HUDEP-2 (cell line): ENCODE data around the gene TTC32.
"Not testable (repeated sequence)": the region's sequence is repeated elsewhere in the genome, so short reads cannot be mapped to it uniquely, and the experiment has no call there.

Experiments
- DNase-seq, 76 experiments: peaks; one replicate each; lab custom pipeline; 2025; ENCODE audit not compliant: unreplicated experiment in 76 of 76; lab: John Stamatoyannopoulos, UW

The TTC32 gene

DNA sequence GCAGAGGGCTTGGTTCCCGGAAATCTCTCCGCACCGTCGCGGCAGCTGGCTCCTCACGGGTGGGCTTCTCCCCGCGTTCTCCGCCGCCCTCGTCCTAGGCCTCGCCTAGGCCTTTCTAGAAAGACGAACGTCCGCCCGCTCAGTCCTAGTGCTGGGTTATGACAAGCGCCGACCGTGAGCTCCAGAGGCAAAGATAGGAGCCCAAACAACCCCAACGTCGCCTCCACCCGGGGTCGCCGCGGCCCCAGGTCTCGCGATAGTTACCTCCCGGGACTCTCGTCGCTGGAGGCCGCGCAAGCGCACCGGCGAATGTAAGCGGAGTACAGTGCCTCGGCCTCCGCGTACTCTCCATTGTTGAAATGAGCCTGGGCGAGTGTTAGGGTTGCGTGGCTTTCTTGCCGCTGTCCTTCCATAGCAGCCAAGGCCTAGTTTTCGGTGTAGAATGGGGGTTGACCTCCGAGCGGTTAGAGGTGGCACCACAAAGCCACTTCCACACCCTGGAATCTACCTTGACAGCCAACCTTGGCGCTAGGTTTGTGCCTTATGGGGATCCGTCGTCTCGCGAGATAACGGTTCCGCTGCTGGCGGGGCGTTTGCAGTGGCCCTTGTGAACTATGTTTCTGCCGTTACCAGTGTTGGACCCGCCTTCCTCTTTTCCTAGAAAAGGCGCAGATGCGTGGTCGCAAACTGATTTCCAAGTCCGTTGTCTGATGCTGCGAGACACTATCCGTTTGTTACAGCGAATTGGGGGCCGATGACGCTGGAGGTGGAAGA is at the start of gene TTC32:
Gene TTC32, minus strand, starts transcription at position 542 of the 774 bp plus-strand sequence. Its CDS starts 129 bp downstream, at position 413.
- DNase-seq = peak; percentile 61 to 98 (median 93)

DNA sequence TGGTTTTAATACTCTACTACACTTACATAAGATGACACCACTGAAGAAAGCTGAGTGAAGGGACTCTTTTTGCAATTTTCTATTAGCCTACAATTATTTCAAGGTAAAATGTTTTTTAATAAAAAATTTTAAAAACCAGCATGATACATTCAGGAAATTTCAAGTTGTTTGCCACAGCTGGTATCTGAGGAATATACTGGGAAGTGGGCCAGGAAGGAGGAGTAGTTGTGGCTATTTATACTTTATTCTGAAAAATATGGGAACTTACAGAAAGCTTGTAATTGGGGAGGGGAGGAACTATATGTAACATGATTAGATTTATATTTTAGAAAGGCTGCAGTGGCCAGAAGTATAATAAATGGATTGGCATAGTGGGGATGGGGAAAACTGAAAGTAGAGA is 47.3 kb upstream of the TTC32 start:
- DNase-seq = no peak

DNA sequence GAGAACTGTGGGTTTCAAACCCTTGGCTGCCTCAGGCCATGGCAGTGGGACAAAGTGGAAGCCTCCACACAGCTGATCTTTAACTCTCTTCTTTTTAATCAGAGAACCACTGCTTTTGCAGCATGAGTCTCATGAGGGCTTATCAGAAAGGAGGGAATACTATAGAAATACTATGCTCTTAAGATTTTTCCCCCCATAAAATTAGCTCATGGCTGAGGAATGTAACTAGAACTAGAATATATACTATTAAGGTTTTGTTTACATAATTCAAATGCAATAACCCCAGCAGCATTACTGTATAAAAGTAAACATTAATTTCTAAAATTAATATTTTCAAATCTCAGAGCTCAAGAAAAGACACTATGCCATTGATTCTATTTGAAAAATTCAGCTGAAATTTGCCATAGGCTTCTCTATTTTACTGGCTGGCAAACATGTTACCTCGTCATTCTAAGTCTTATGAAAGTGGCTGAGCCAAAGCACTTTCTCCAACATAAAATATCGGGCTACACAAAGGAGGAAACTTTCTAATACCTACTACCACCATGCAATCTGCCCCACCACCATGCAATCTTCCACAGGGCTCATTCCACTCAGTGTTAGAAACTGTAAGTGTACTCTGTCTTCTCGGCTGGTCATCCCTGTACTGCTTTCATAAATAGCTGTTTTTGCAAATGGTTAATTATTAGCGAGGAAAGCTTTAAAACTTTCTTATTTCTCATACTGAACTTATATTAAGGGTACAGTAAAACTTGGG is 45.6 kb upstream of the TTC32 start:
- DNase-seq = no peak

DNA sequence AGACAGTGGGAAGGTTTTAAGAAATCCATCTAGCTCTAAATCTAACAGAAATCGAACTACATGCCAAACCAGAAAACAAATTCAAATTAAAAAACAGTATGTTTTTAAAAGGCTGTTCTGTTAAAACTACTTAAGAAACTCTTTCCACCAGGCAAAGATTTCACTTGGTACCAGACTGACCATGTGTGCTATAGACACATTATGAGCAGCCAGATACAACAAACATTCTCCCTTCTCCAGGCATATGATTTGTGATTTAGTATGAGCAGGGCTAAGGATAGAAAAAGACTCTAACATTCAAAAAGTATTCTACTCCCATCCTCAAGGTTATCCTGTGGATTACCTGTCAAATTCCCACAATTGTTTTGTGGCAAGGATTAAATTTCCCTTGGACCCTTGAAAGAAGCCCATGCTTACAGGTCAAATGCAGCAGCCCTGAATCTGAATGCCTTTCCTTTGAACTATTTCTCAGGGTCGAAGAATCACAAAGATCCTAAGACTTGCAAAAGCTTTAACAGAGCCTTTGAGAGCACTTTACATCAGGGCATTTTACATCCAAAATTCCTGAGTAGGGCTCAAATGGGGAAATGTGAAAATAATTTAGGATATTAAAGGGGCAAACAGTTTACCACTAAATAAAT is 42.5 kb upstream of the TTC32 start:
- no peak for DNase-seq

DNA sequence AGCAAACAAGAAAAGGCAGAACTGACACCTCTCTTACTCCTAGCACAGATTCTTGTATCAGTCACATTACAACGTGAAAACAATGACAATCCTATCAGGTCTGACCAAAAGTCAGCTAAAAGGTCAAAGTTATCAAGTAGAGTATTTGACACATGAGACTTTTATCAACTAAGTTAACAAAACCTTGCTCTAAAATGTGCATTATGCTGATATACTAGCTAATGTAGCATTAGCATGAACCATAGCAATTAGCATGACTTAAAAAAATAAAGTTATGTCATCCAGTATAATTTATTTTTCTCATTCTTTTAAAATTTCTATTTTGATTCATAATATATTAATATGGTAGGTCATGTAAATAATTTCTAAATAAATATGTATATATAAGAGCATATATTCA is 41.4 kb upstream of the TTC32 start:
- DNase-seq = peak in 2 of 76 experiments; percentile 4 to 10

DNA sequence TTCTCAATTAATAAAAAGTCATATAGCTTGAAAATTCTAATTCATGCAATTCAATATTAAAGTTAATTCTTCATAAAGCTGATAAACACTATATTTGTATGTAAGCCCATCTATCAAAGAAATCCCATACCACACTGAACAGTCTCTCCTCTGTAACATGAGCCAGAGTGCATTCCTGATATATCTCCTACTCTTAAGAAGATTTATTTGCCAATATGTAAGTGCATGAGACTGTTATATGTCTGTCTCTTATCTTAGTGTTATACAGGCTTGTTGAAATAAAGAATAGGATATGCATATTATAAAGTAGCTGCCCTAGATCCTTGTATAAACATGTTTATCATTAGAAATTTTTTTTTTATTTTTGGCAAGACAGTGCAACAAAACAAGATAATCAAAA is 40.4 kb upstream of the TTC32 start:
- DNase-seq = no peak

DNA sequence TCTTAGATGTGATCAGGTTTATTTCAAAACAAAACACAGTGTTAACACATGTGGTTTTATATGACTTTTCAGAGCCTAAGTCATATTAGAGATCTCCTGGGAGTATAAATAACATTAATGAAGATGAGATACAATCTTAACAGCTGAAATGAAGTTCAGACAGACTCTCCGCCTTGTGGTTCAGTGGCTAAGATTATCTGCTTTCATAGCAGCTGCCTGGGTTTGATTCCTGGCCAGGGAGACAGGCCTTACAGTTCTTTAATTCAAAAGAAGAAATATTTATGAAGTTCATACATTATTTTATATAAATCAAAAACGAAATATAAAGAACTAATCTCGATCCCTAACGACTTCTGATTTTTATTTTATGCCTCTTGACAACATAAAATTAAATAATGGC is 35.2 kb upstream of the TTC32 start:
- peak in 12 of 76 experiments; percentile 0 to 41 (median 6) for DNase-seq

DNA sequence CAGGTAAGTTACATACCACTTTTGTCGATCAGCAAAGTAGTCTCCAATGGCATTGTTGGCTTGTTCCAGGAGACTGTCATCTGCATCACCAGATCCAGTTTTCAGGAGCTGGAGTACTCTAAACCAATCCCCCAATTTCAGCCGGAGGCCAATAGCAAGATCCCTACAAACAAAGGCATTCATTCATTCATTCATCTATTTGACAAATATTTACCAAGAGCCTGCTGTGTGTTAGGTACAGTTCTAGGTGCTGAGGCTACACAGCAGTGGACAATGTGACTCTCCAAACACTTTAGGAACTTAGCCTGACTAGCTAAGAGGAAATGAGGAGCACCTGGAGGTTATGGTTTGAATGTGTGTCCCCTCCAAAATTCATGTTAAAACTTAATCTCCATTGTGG is 34.4 kb upstream of the TTC32 start:
- DNase-seq = no peak

DNA sequence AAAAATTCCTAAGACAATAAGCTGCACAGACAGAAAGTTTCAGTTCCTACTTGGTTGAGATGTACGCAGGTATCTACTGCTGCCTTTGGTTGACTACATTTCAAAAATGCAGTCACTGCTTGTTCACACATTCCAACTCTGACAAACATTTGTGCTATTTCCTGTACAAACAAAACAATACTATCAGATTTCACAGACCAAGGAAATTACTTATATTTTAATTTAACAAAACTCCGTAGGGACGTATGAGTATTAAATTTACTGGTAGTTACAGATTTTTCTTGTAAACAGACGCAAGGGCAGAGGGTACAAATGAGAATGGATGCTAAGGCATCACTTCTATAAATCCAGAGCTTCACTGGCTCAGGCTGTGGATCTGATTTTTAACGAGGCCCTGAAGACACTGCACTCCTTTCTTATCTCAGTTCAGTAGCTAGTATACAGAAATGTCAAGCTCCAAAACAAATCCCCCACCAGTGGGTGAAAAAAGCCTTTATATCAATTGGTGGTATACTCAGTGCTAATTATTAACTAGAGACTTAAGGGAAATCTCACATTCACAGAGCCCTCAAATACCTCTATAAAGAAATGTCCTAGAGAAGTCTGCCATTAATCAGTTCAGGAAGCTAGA is 31.7 kb upstream of the TTC32 start:
- no peak for DNase-seq

DNA sequence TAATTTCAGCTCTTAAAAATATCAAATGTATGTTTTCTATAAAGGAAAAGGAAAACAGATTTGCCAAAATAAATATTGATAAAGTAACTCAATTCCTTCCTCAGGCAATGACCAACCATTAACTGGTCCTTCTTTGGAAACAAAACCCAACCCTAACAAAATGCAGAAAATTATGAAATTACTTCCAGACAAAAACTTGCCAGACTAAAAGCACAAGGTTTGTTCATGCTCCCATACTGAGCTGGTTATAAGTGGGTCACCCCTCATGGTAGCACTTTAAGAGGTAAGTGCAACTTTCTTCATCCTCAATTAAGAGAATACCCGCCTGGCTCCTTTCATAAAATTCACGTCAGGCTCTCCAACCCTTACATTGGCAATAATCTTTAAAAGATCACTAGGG is 31.1 kb upstream of the TTC32 start:
- no peak for DNase-seq

DNA sequence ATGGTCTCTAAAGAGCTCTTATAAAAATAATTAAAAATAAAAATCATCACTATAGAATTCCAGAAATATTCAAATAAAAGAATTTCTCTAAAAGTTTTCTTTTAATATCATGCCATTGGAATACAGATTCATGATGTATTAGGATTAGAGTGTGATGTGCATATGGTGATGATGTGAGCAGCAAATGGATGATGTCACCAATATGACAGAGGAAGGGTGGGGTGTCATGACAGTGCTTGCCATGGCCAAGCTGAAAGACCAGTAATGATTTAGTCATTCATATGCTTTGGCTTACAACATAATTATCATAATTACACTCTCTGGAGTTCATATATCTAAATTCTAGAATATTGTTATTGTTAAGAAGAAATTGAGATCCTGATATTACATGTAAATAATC is 27.4 kb upstream of the TTC32 start:
- no peak for DNase-seq

DNA sequence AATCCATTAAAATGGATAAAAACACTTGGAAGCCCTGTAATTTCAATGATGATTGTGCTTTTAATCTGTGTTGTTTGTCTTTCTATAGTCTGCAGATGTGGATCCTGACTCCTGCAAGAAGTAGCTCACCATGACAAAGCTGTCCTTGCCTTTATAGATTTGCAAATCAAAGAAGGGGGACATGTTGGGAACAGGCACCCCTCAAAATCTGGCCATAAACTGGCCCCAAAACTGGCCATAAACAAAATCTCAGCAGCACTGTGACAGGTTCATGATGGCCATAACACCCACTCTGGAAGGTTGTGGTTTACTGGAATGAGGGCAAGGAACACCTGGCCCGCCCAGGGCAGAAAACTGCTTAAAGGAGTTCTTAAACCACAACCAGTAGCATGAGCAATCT is 26.0 kb upstream of the TTC32 start:
- DNase-seq = not testable (repeated sequence)

DNA sequence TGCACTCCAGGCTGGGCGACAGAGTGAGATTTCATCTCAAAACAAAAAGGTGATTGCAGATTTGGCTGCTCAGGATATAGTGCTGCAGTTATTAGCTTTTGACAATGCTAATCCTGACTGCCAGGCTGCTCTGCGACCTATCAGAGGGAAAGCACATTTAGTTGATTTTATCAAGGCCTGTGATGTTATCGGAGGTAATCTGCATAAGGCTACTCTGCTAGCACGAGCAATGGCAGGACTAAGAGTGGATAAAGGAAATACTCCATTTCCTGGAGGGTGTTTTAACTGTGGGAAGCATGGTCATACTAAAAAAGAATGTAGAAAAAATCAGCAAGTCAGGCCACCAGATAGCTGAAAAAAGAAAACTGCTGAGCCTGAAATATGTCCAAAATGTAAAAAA is 22.7 kb upstream of the TTC32 start:
- DNase-seq = not testable (repeated sequence)

DNA sequence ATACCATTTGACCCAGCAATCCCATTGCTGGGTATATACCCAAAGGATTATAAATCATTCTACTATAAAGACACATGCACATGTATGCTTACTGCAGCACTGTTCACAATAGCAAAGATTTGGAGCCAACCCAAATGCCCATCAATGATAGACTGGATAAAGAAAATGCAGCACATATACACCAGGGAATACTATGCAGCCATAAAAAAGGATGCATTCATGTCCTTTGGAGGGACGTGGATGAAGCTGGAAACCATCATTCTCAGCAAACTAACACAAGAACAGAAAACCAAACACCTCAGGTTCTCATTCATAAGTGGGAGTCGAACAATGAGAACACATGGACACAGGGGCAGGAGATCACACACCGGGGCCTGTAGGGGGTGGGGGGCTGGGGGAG is 20.4 kb upstream of the TTC32 start:
- not testable (repeated sequence) for DNase-seq

DNA sequence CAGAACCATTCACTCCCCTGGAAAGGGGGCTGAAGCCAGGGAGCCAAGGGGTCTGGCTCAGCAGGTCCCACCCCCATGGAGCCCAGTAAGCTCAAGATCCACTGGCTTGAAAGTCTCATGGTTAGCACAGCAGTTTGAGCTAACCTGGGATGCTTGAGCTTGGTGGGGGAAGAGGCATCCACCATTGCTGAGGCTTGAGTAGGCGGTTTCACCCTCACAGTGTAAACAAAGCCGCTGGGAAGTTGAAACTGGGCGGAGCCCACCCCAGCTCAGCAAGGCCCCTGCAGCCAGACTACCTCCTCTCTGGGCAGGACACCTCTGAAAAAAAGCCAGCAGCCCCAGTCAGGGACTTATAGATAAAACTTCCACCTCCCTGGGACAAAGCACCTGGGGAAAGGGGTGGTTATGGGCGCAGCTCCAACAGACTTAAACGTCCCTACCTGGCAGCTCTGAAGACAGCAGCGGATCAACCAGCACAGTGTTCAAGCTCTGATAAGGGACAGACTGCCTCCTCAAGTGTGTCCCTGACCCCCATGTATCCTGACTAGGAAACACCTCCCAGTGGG is 14.7 kb upstream of the TTC32 start:
- peak in 1 of 76 experiments; percentile 16 for DNase-seq

DNA sequence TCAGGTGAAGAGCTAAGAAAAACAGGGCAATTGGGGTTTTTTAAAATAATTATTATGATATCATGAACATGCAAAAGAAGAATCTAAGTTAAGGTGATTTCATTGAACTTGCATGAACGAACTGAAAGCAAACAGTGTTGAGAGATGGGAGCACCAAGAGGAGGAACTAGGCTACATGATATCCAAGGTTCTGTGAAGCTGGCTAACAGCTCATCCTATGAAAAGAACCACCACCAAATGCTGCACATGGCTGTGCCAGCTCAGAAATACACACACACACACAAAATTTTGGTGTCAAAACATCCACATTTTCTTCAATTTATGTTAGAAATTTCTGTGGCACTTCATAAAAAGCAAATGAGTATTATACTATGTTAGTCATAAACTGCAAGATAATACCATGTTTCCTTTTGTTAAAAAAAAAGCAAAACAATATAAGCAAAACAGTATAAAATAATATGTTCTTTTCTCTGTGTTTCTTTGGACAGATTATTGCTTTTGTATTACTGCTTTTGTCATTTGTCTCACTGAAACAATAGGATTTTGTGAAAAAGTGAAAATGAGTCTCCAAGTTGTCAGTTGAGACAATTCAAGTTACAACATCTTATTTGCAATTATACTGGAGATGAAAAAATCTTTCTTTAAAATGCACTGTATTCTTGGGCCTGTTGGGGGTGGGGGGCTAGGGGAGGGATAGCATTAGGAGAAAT is 12.6 kb upstream of the TTC32 start:
- no peak for DNase-seq

DNA sequence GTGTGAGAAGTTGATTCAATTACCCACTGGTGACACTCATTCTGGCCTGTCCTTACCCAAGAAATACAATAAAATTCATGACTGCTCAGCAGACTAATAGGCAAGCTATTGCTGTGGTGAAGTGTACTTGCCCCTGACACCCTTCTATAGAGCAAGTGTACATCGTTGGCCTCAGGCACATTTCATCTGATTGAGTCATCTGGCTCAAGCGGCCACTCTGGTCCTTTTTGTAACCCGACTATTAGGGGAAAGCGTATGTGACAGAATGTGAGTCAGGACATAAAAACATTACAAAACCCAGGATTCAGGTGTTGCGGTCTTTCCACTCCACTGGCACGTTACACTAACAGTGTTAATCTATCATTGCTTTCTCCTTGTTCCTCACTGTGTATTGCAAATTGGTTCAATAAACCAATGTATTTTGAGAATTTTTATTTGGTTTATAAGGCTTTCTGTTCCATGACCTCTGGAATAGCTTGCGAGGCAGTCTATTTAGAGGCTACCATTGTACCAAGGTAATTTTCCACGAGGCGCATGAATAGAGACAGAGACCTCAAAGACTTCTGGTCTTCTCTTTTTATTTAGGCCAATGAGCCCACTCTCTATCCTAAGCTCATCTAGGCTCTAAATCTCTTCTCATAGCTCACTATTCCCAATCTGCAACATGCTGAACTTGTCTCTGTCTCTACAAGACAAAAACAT is 10.2 kb upstream of the TTC32 start:
- no peak for DNase-seq

DNA sequence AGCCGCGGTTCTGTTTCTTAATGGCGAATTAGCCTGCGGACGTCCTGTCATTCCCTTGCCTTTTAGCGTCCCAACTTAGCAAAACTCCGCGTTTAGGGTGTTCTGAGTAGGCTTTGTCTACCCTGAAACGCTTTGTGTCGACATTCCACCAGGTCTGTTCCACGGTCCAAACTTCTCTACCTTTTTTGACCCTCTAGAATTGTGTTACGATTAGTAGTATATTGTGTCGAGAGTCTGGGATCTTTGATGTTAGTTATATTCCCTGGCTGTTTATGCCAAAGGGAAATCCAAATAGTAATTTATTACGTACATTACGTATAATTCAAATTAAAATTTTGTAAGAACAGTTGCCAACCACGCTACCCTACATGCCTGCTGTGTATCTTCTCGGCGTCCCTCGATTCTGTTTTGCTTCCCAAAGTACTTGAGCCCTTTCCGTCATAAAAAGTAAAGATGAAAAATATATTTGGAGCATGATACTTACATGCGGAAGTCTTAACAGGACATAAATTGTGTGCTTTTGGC is 495 bp upstream of the TTC32 start:
- peak in 5 of 76 experiments; percentile 36 to 47 (median 40) for DNase-seq

DNA sequence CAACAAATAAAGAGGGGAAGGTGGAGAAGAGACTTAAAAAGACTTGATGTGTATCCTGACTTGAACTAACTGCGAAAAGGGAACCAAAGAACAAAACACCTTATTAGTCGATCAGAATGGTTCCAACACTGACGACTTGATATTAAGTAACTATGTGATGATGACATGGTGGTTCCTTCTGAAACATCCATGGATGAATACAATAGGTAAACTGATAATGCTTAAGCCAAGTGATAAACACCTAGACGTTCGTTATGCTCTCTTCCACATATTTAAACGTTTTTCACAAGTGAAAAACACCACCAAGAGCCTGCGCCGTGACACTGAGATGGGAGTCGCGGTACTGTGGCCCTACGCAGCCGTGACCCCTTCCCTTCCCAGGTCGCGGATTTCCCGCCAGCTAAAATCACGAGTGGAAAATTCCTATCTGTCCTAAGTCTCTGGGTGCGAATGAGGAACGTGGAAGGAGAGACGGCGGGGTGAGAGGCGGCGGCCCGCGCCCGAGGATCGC is 797 bp downstream of the TTC32 start:
- peak in 4 of 76 experiments; percentile 24 to 62 (median 34) for DNase-seq
